GM23338 (cell line): ENCODE results near the gene NIPAL1. TPM values are rescaled to one million over a fixed set of nuclear protein-coding genes. Genes with fewer than 3 reads are reported as not detected.

Experiments
- ATAC-seq: fragments of 200-7000 bp; cut with Tn5 transposase; 3 replicates; pipeline ENCODE4 v1.9.1; 2020
- DNase-seq: peaks from one replicate; pipeline ENCODE4 v3.0.0-alpha.2; 2015; ENCODE audit warnings: low spot score
- H2AFZ ChIP-seq: fragments of 200-600 bp; sonication (generic); 2 replicates; pipeline ENCODE4 v1.8.0; 2016; ENCODE audit warnings: antibody characterized with exemption, mild to moderate bottlenecking, moderate library complexity
- H3F3A ChIP-seq: fragments of 200-600 bp; sonication (generic); replicated peaks from 2 replicates; pipeline ENCODE4 v1.8.0; 2017; ENCODE audit warnings: antibody characterized with exemption, mixed run types, low read depth
- H3K27ac ChIP-seq: fragments of 200-600 bp; sonication (generic); 2 replicates; pipeline ENCODE4 v1.6.1; 2016; ENCODE audit warnings: low read depth
- H3K27me3 ChIP-seq: fragments of 200-600 bp; sonication (generic); 2 replicates; pipeline ENCODE4 v1.8.0; 2016; ENCODE audit warnings: mild to moderate bottlenecking, mixed run types, moderate library complexity; ENCODE audit not compliant: insufficient read depth
- H3K36me3 ChIP-seq: fragments of 200-600 bp; sonication (generic); 2 replicates; pipeline ENCODE4 v1.8.0; 2016; ENCODE audit warnings: mild to moderate bottlenecking; ENCODE audit not compliant: insufficient read depth
- H3K4me1 ChIP-seq: fragments of 200-600 bp; sonication (generic); 2 replicates; pipeline ENCODE4 v1.8.0; 2016; ENCODE audit warnings: mild to moderate bottlenecking, moderate library complexity; ENCODE audit not compliant: insufficient read depth
- H3K4me2 ChIP-seq: fragments of 200-600 bp; sonication (generic); 2 replicates; pipeline ENCODE4 v1.7.1; 2017; ENCODE audit warnings: mixed run types
- H3K4me3 ChIP-seq: fragments of 200-600 bp; sonication (generic); 2 replicates; pipeline ENCODE4 v1.6.1; 2016; ENCODE audit warnings: mixed run types
- H3K79me2 ChIP-seq: fragments of 200-600 bp; sonication (generic); replicated peaks from 2 replicates; pipeline ENCODE4 v1.8.0; 2017; ENCODE audit warnings: mild to moderate bottlenecking; ENCODE audit not compliant: insufficient read depth
- H3K9me2 ChIP-seq: fragments of 200-600 bp; sonication (generic); 2 replicates; pipeline ENCODE4 v1.8.0; 2017; ENCODE audit not compliant: insufficient read depth
- H4K20me1 ChIP-seq: fragments of 200-600 bp; sonication (generic); replicated peaks from 2 replicates; pipeline ENCODE4 v1.8.0; 2017; ENCODE audit warnings: mild to moderate bottlenecking; ENCODE audit not compliant: insufficient read depth
- H3K27ac Mint-ChIP-seq: 2 replicates; pipeline ENCODE4 v1.8.0; 2020; ENCODE audit warnings: inconsistent platforms, mild to moderate bottlenecking, moderate library complexity, mixed read lengths
- H3K27me3 Mint-ChIP-seq: 3 replicates; pipeline ENCODE4 v1.8.0; 2022; ENCODE audit warnings: low read depth, mild to moderate bottlenecking, moderate library complexity, mixed read lengths, inconsistent platforms; ENCODE audit not compliant: insufficient read depth, poor library complexity
- H3K36me3 Mint-ChIP-seq: 3 replicates; pipeline ENCODE4 v1.8.0; 2021; ENCODE audit warnings: low read depth, mild to moderate bottlenecking, inconsistent platforms, moderate library complexity, mixed read lengths
- H3K4me1 Mint-ChIP-seq: 3 replicates; pipeline ENCODE4 v1.8.0; 2020; ENCODE audit warnings: mild to moderate bottlenecking, inconsistent platforms, mixed read lengths
- H3K4me3 Mint-ChIP-seq: 3 replicates; pipeline ENCODE4 v1.8.0; 2021; ENCODE audit warnings: moderate library complexity, mild to moderate bottlenecking, inconsistent platforms, mixed read lengths
- H3K9me3 Mint-ChIP-seq: 3 replicates; pipeline ENCODE4 v1.8.0; 2020; ENCODE audit warnings: moderate library complexity, mild to moderate bottlenecking, inconsistent platforms, mixed read lengths
- CREB1 ChIP-seq: fragments of 250-450 bp; sonication (Bioruptor Pico); IDR thresholded peaks from 2 replicates; pipeline ENCODE4 v1.5.0; 2020; ENCODE audit warnings: low read depth, mild to moderate bottlenecking, moderate library complexity
- JUNB ChIP-seq: IDR thresholded peaks from one replicate; pipeline ENCODE4 v1.6.1; 2016; ENCODE audit warnings: antibody characterized with exemption; ENCODE audit not compliant: unreplicated experiment
- ZNF331 ChIP-seq: fragments of 250-450 bp; sonication (Bioruptor Pico); IDR thresholded peaks from 2 replicates; pipeline ENCODE4 v1.5.0; 2020; ENCODE audit warnings: low read depth, mild to moderate bottlenecking, moderate library complexity
- polyA plus RNA-seq: library from polyadenylated mRNA; unstranded; fragments of >200 nt; fragmentation: Nextera tagmentation; extraction: Ambion mirVana; gene quantifications from 2 replicates; pipeline ENCODE4 v1.2.1, GENCODE V29; 2016
- total RNA-seq: library from RNA; depleted of rRNA; stranded (reverse); fragments of >200 nt; shearing (Covaris generic); gene quantifications from 2 replicates; pipeline ENCODE4 v1.2.3, GENCODE V29; 2014
- TF ChIP-seq, protein P1 (sequence below), 2 experiments: fragments of 200-600 bp in 1 of 2; sonication (generic) in 1 of 2; conservative IDR thresholded peaks; 2 replicates each; pipeline versions ENCODE4 v1.5.1 to v1.6.1; 2016 to 2017; ENCODE audit warnings: antibody characterized with exemption in 2 of 2, low read depth in 2 of 2, mild to moderate bottlenecking in 2 of 2, moderate library complexity in 1 of 2
- TF ChIP-seq, protein P2 (sequence below): fragments of 250-450 bp; sonication (Bioruptor Pico); IDR thresholded peaks from 2 replicates; pipeline ENCODE4 v1.5.0; 2020; ENCODE audit warnings: mild to moderate bottlenecking, moderate library complexity

The NIPAL1 gene
- total and polyA plus RNA-seq, 2 experiments from 2014 or later: 5.3 to 8.2 TPM

DNA sequence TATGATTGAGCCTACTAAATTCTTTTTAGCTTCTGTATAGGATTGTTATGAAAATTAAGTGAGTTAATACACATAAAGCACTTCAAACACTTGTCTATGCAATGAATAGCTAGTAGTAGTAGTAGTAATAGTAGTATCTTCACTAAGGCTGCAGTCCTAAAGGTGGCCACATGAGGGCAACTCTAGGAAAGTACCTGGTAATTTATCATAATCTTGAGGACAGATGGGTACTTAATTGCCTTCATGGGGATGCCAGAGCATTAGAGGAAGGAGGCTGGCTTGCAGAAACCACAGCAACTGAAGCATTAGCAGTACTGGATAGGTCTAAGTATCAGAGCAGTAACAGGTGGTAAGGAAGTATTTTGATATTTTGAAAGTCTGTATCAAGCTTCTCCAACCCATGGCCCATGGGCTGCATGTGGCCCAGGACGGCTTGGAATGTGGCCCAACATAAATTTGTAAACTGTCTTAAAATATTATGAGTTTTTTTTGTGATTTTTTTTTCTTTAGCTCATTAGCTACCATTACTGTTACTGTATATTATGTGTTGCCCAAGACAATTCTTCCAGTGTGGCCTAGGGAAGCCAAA is 17.3 kb downstream of the NIPAL1 start:
- Histone ChIP-seq H3K4me3 (no peak overlapping the region), H3K36me3 (no peaks in the 10 kb centered on the region), H3K79me2 (no peaks in the 10 kb centered on the region), H3K27me3 (no peaks in the 10 kb centered on the region), H2AFZ (no peak overlapping the region), H4K20me1 (no peaks in the 10 kb centered on the region), H3K4me2 (no peak overlapping the region), H3K27ac (no peak overlapping the region), H3F3A (no peaks in the 10 kb centered on the region), H3K9me2 (no peaks in the 10 kb centered on the region), H3K4me1 (peaks cover 17% of the 10 kb centered on the region)
- H3K4me3 Mint-ChIP-seq: no peak overlapping the region
- H3K9me3 Mint-ChIP-seq: no peaks in the 10 kb centered on the region
- ATAC-seq (peak; percentile 75), DNase-seq (peak; percentile 77)
- TF ChIP-seq, protein P1, sequence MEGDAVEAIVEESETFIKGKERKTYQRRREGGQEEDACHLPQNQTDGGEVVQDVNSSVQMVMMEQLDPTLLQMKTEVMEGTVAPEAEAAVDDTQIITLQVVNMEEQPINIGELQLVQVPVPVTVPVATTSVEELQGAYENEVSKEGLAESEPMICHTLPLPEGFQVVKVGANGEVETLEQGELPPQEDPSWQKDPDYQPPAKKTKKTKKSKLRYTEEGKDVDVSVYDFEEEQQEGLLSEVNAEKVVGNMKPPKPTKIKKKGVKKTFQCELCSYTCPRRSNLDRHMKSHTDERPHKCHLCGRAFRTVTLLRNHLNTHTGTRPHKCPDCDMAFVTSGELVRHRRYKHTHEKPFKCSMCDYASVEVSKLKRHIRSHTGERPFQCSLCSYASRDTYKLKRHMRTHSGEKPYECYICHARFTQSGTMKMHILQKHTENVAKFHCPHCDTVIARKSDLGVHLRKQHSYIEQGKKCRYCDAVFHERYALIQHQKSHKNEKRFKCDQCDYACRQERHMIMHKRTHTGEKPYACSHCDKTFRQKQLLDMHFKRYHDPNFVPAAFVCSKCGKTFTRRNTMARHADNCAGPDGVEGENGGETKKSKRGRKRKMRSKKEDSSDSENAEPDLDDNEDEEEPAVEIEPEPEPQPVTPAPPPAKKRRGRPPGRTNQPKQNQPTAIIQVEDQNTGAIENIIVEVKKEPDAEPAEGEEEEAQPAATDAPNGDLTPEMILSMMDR (conservative IDR thresholded peaks at IDR 0.05; ENCODE audit: low read depth in 2 of 2): peak; percentile 54 to 75
- TF ChIP-seq JUNB: no peak
- no peaks in the 10 kb centered on the region for H3K27me3 Mint-ChIP-seq
- no peak overlapping the region for H3K27ac Mint-ChIP-seq
- no peaks in the 10 kb centered on the region; the same call in 2 of the 3 replicates for H3K36me3 Mint-ChIP-seq
- peaks cover 19% of the 10 kb centered on the region for H3K4me1 Mint-ChIP-seq

DNA sequence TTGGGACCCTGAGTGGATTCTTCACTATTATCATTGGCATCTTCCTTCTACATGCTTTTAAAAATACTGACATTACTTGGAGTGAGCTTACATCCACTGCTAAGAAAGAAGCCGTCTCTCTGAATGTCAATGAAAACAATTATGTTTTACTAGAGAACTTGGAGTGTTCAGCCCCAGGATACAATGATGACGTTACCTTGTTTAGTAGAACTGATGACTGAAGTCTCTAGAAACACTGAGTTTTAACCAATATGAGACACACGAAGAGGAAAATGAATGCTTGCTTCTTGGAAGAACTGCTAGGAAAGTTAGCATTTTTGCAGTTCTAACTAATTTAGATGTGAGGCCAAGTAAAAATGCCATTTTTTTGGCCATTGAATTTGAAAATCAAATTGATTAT is 19.4 kb downstream of the NIPAL1 start:
- TF ChIP-seq ZNF331 (CRISPR knock-in tag): no peak
- TF ChIP-seq, protein P2, sequence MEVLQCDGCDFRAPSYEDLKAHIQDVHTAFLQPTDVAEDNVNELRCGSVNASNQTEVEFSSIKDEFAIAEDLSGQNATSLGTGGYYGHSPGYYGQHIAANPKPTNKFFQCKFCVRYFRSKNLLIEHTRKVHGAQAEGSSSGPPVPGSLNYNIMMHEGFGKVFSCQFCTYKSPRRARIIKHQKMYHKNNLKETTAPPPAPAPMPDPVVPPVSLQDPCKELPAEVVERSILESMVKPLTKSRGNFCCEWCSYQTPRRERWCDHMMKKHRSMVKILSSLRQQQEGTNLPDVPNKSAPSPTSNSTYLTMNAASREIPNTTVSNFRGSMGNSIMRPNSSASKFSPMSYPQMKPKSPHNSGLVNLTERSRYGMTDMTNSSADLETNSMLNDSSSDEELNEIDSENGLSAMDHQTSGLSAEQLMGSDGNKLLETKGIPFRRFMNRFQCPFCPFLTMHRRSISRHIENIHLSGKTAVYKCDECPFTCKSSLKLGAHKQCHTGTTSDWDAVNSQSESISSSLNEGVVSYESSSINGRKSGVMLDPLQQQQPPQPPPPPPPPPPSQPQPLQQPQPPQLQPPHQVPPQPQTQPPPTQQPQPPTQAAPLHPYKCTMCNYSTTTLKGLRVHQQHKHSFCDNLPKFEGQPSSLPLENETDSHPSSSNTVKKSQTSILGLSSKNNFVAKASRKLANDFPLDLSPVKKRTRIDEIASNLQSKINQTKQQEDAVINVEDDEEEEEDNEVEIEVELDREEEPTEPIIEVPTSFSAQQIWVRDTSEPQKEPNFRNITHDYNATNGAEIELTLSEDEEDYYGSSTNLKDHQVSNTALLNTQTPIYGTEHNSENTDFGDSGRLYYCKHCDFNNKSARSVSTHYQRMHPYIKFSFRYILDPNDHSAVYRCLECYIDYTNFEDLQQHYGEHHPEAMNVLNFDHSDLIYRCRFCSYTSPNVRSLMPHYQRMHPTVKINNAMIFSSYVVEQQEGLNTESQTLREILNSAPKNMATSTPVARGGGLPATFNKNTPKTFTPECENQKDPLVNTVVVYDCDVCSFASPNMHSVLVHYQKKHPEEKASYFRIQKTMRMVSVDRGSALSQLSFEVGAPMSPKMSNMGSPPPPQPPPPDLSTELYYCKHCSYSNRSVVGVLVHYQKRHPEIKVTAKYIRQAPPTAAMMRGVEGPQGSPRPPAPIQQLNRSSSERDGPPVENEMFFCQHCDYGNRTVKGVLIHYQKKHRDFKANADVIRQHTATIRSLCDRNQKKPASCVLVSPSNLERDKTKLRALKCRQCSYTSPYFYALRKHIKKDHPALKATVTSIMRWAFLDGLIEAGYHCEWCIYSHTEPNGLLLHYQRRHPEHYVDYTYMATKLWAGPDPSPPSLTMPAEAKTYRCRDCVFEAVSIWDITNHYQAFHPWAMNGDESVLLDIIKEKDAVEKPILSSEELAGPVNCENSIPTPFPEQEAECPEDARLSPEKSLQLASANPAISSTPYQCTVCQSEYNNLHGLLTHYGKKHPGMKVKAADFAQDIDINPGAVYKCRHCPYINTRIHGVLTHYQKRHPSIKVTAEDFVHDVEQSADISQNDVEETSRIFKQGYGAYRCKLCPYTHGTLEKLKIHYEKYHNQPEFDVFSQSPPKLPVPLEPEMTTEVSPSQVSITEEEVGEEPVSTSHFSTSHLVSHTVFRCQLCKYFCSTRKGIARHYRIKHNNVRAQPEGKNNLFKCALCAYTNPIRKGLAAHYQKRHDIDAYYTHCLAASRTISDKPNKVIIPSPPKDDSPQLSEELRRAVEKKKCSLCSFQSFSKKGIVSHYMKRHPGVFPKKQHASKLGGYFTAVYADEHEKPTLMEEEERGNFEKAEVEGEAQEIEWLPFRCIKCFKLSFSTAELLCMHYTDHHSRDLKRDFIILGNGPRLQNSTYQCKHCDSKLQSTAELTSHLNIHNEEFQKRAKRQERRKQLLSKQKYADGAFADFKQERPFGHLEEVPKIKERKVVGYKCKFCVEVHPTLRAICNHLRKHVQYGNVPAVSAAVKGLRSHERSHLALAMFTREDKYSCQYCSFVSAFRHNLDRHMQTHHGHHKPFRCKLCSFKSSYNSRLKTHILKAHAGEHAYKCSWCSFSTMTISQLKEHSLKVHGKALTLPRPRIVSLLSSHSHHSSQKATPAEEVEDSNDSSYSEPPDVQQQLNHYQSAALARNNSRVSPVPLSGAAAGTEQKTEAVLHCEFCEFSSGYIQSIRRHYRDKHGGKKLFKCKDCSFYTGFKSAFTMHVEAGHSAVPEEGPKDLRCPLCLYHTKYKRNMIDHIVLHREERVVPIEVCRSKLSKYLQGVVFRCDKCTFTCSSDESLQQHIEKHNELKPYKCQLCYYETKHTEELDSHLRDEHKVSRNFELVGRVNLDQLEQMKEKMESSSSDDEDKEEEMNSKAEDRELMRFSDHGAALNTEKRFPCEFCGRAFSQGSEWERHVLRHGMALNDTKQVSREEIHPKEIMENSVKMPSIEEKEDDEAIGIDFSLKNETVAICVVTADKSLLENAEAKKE (CRISPR knock-in tag): no peak
- no peak for TF ChIP-seq JUNB
- TF ChIP-seq CREB1: no peak
- ATAC-seq: no peak
- no peak overlapping the region for H2AFZ ChIP-seq
- DNase-seq: no peak
- no peak overlapping the region for H3K4me2 ChIP-seq
- no peak overlapping the region for H3K27ac ChIP-seq
- no peaks in the 10 kb centered on the region for H3K79me2 ChIP-seq
- H3K4me3 ChIP-seq: no peak overlapping the region
- H3F3A ChIP-seq: no peaks in the 10 kb centered on the region
- H3K27me3 ChIP-seq: no peaks in the 10 kb centered on the region
- Mint-ChIP-seq H3K36me3 (no peaks in the 10 kb centered on the region; the same call in 2 of the 3 replicates), H3K9me3 (no peaks in the 10 kb centered on the region), H3K4me3 (no peak overlapping the region), H3K27me3 (no peaks in the 10 kb centered on the region), H3K27ac (no peak overlapping the region), H3K4me1 (peaks cover 2% of the 10 kb centered on the region; the same call in 1 of the 3 replicates)
- H3K9me2 ChIP-seq: no peaks in the 10 kb centered on the region
- no peaks in the 10 kb centered on the region for H3K36me3 ChIP-seq
- H3K4me1 ChIP-seq: no peaks in the 10 kb centered on the region
- H4K20me1 ChIP-seq: no peaks in the 10 kb centered on the region
